Thoracic aorta (tissue), 2 donors: ENCODE measurements around the gene DISP3. TPM values are rescaled to one million over a fixed set of nuclear protein-coding genes. Genes with fewer than 3 reads are reported as not detected.

Experiments used
- ATAC-seq: fragments of 150-250 bp; one replicate; pipeline ENCODE4 v1.8.0; 2017; ENCODE audit warnings: low read depth; ENCODE audit not compliant: insufficient number of reproducible peaks, low FRiP score
- DNase-seq: peaks from one replicate; pipeline ENCODE4 v3.0.0-alpha.2; 2020; ENCODE audit warnings: low spot score
- H3K27ac ChIP-seq, 2 donors: fragments of 200-600 bp; sonication (generic); 1 replicate in 1 of 2; 2 replicates in 1 of 2; pipeline ENCODE4 v1.5.1; 2016; ENCODE audit warnings: mild to moderate bottlenecking in 2 of 2, moderate library complexity in 2 of 2
- H3K27me3 ChIP-seq: fragments of 200-600 bp; sonication (generic); replicated peaks from 2 replicates; pipeline ENCODE4 v1.6.0; 2016; ENCODE audit warnings: mild to moderate bottlenecking; ENCODE audit not compliant: insufficient read depth
- H3K36me3 ChIP-seq: fragments of 200-600 bp; sonication (generic); one replicate; pipeline ENCODE4 v1.5.1; 2016
- H3K4me1 ChIP-seq, 2 donors: fragments of 200-600 bp; sonication (generic); 1 replicate in 1 of 2; 2 replicates in 1 of 2; pipeline versions ENCODE4 v1.5.1 to v1.6.0; 2016; ENCODE audit warnings: low read depth in 2 of 2, mild to moderate bottlenecking in 1 of 2; ENCODE audit not compliant: control insufficient read depth in 1 of 2
- H3K4me3 ChIP-seq: fragments of 200-600 bp; sonication (generic); 2 replicates; pipeline ENCODE4 v1.5.1; 2016; ENCODE audit warnings: mild to moderate bottlenecking
- H3K9me3 ChIP-seq: fragments of 200-600 bp; sonication (generic); 2 replicates; pipeline ENCODE4 v1.5.1; 2016
- total RNA-seq, 2 donors: library from RNA; depleted of rRNA; stranded (reverse); fragments of >200 nt; gene quantifications; one replicate each; pipeline versions ENCODE4 v1.1.0 to v1.2.3, GENCODE V29; 2016
- TF ChIP-seq, protein P1 (sequence below): fragments of 200-600 bp; sonication (generic); IDR thresholded peaks from one replicate; pipeline ENCODE4 v1.5.1; 2019; ENCODE audit warnings: antibody characterized with exemption

The DISP3 gene
- total RNA-seq, 2 donors from 2014 or later, result not detected

DNA sequence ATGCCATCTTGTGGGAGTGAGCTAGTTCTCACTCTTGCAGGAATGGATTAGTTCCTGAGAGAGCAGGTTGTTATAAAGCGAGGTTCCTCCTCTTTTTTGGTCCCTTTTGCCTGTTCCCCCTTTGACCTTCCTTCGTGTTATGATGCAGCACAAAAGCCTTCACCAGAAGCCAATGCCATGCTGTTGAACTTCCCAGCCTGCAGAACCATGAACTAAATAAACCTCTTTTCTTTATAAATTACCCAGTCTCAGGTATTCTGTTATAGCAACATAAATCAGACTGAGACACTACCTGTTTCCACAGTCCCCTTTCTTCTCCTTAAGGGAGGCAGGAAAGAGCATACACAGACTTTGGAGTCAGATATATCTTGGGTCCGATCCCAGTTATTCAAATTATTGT lies 25.6 kb downstream of the DISP3 start:
- peaks cover 21% of the 10 kb centered on the region for H3K9me3 ChIP-seq
- ATAC-seq, result no peak
- no peaks in the 10 kb centered on the region for H3K27me3 ChIP-seq
- TF ChIP-seq, protein P1, sequence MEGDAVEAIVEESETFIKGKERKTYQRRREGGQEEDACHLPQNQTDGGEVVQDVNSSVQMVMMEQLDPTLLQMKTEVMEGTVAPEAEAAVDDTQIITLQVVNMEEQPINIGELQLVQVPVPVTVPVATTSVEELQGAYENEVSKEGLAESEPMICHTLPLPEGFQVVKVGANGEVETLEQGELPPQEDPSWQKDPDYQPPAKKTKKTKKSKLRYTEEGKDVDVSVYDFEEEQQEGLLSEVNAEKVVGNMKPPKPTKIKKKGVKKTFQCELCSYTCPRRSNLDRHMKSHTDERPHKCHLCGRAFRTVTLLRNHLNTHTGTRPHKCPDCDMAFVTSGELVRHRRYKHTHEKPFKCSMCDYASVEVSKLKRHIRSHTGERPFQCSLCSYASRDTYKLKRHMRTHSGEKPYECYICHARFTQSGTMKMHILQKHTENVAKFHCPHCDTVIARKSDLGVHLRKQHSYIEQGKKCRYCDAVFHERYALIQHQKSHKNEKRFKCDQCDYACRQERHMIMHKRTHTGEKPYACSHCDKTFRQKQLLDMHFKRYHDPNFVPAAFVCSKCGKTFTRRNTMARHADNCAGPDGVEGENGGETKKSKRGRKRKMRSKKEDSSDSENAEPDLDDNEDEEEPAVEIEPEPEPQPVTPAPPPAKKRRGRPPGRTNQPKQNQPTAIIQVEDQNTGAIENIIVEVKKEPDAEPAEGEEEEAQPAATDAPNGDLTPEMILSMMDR, result no peak
- H3K4me1 ChIP-seq, result no peaks in the 10 kb centered on the region
- H3K27ac ChIP-seq, result no peak overlapping the region
- H3K4me3 ChIP-seq, result no peak overlapping the region
- no peaks in the 10 kb centered on the region for H3K36me3 ChIP-seq
- DNase-seq, result no peak

DNA sequence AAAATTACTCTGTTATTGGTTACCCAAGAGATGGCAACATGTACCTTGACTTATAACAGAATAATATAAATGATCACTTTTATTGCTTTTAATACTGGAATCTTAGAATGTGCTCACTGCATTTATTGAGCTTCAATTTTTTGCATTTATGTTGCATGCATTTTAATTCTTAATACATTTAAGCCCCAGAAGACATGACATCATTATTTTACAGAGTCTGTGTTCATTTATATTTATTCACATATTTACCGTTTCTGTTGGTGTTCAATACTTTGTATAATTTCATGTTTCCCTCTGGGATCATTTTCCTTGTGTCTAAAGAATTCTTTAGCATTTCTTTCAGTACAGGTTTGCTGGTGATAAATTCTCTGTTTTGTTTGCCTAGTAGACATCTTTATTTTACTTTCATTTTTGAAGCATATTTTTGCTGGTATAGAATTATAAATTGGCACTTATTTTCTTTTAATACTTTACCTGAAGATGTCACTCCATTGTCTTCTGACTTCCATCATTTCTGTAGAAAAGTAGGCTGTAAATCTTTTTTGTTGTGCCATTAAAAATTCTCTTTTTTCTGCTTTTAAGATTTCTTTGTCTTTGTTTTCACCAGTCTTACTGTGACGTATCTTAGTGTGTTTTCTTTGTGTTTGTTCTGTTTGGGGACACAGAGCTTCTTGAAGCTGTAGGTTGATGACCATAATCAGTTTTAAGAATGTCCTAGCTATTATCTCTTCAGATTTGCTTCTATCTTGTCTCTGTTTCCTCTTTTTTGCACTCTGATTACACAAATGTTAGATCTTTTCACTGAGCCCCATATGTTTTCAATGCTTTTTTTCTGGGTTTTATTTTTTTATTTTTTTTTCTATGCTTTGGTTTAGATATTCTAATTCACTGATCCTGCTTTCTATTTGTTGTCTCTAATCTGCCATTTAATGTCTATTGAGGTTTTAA lies 26.9 kb downstream of the DISP3 start:
- Histone ChIP-seq H3K9me3 (peaks cover 21% of the 10 kb centered on the region), H3K27ac (no peak overlapping the region), H3K27me3 (no peaks in the 10 kb centered on the region), H3K36me3 (no peaks in the 10 kb centered on the region), H3K4me1 (no peaks in the 10 kb centered on the region), H3K4me3 (no peak overlapping the region)
- TF ChIP-seq, protein P1, result no peak
- DNase-seq (no peak), ATAC-seq (no peak)

DNA sequence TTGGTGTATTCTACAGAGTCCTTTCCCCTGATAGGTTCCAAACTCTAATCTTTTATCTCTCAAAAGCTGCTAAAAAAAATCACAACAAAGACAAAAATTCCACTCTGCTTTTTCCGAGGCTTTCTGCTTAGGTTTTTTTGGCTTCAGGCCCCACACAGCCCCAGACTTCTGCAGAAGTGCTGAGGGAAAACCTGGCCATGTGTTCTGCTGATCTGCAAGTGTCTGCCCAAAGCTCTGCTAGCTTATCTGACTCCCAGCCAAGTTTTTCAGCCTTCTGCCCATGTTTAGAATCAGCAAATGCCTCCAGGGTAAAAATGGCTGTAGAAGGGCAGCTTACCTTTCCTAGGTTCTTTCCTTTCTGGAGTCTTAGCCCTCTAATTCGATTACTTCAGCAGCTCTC lies 28.4 kb downstream of the DISP3 start:
- DNase-seq, result no peak
- TF ChIP-seq, protein P1, result no peak
- Histone ChIP-seq H3K27ac (no peak overlapping the region), H3K9me3 (peaks cover 27% of the 10 kb centered on the region), H3K4me1 (no peaks in the 10 kb centered on the region), H3K27me3 (no peaks in the 10 kb centered on the region), H3K4me3 (no peak overlapping the region), H3K36me3 (no peaks in the 10 kb centered on the region)
- no peak for ATAC-seq

GRCh38 chr1:11513681-11514080 lies 34.7 kb downstream of the DISP3 start:
- no peak for DNase-seq
- peaks cover 6% of the 10 kb centered on the region for H3K9me3 ChIP-seq
- H3K27ac ChIP-seq, result no peak overlapping the region
- TF ChIP-seq, protein P1, result no peak
- no peaks in the 10 kb centered on the region for H3K36me3 ChIP-seq
- ATAC-seq, result no peak
- H3K4me3 ChIP-seq, result no peak overlapping the region
- H3K27me3 ChIP-seq, result no peaks in the 10 kb centered on the region
- H3K4me1 ChIP-seq, result no peaks in the 10 kb centered on the region

GRCh38 chr1:11514366-11514765 lies 35.4 kb downstream of the DISP3 start:
- no peak overlapping the region for H3K27ac ChIP-seq
- H3K4me1 ChIP-seq, result no peaks in the 10 kb centered on the region
- no peak overlapping the region for H3K4me3 ChIP-seq
- ATAC-seq (no peak), DNase-seq (no peak)
- no peaks in the 10 kb centered on the region for H3K36me3 ChIP-seq
- no peaks in the 10 kb centered on the region for H3K27me3 ChIP-seq
- TF ChIP-seq, protein P1, result no peak
- peaks cover 6% of the 10 kb centered on the region for H3K9me3 ChIP-seq
